ENCODE measurements around the gene MIA2.
"Not testable (repeated sequence)": the region's sequence is repeated elsewhere in the genome, so short reads cannot be mapped to it uniquely, and the experiment has no call there.

Gene MIA2

GRCh38 chr14:39267608-39268005 lies 33.9 kb downstream of the MIA2 start:
- DNase-seq, result peak; percentile 37 to 47

GRCh38 chr14:39268393-39268792 lies 34.7 kb downstream of the MIA2 start:
- DNase-seq, result peak; percentile 28 to 42

GRCh38 chr14:39272918-39273317 lies 39.2 kb downstream of the MIA2 start:
- no peak for DNase-seq

DNA sequence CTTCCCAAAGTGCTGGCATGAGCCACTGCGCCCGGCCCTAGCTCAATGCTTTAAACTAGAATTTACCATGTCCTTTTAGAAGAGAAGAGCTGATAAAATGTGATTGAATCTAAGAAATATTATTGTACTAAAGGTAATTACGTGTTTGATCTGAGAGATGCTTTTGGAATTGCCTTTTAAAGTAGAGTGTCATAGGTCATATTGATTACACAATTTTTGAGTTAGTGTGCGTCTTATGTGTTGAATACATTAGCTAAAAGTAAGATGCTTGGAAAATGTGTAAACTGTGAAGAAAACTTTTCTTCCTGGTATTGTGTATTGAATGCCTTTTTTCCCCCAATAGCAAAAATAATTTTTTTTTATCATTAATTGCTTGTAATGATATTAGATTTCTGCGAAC lies 41.7 kb downstream of the MIA2 start:
- DNase-seq, result no peak

GRCh38 chr14:39276005-39276404 lies 42.3 kb downstream of the MIA2 start:
- no peak for DNase-seq

DNA sequence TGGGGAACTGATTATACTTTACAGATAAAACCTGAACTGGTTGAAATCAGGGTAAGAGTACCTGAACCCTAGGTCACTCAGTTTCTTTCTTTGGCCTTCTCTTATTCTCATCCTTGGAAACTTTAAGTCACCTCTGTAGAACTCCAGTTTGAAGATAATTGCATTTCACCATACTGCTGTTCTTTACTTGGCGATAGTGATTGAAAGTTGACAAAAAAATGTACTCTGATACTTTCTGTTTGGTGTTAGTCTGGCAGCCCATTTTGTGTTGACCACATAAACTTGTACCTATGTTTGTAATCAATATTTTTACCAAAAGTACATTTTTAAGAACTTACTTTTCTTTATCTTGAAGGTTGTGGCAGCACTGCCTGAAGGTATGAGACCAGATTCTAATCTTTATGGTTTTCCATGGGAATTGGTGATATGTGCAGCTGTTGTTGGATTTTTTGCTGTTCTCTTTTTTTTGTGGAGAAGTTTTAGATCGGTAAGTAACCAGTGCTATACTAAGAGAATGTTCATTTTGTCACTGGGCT lies 42.9 kb downstream of the MIA2 start:
- DNase-seq, result no peak

GRCh38 chr14:39279515-39279914 lies 45.8 kb downstream of the MIA2 start:
- no peak for DNase-seq

GRCh38 chr14:39280678-39281077 lies 47.0 kb downstream of the MIA2 start:
- not testable (repeated sequence) for DNase-seq

DNA sequence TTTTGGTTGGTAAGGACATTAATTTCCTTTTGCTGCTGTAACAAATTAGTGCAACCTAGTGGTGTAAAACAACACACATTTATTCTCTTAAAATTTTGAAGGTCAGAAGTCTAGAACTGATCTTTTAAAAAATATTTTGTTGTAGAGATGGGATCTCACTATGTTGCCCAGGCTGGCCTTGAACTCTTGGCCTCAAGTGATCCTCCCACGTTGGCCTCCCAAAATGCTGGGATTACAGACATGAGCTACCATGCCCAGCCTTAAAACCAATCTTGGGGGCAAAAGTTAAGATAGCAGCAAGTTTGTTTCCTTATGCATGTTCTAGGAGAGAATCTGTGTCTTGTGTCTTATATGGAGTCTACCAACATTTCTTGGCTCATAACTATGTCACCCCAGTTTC lies 55.8 kb downstream of the MIA2 start:
- DNase-seq, result no peak

- no peak for DNase-seq
These were observed 58.0 kb downstream of the MIA2 start for GRCh38 chr14:39291701-39292100.

DNA sequence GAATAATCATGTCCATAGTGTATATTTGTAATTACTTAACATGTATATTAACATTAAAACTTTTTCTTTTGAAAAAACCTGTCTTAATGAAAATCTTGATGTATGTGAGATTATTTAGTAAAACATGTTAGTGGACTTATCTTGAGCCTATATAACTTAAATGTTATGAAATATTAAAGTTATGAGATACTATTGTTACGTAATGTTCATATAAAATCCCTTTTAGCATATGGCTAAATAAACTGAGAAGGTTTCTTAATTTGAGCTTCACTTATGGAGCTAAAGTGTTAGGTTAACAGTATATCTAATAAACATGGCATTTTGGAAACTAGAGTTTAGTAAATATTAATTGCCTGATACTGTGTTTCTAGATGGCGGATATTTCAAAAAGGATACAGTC lies 59.9 kb downstream of the MIA2 start:
- DNase-seq, result no peak

DNA sequence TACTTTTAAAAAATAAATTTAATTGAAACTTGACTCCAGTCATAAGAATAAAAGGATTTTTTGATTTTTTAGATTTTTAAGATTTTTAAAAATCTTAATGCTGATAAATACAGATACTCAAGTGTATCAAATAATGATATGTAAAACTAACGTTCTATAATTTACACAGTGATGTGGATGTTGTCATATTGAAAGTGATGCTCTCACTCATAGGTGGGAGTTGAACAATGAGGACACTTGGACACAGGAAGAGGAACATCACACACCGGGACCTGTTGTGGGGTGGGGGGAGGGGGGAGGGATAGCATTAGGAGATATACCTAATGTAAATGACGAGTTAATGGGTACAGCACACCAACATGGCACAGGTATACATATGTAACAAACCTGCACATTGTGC lies 66.7 kb downstream of the MIA2 start:
- DNase-seq, result not testable (repeated sequence)

- no peak for DNase-seq
These were observed 68.6 kb downstream of the MIA2 start for GRCh38 chr14:39302124-39302810.

- DNase-seq, result no peak
These were observed 69.4 kb downstream of the MIA2 start for GRCh38 chr14:39303115-39303514.

GRCh38 chr14:39307815-39308214 lies 74.1 kb downstream of the MIA2 start:
- no peak for DNase-seq

DNA sequence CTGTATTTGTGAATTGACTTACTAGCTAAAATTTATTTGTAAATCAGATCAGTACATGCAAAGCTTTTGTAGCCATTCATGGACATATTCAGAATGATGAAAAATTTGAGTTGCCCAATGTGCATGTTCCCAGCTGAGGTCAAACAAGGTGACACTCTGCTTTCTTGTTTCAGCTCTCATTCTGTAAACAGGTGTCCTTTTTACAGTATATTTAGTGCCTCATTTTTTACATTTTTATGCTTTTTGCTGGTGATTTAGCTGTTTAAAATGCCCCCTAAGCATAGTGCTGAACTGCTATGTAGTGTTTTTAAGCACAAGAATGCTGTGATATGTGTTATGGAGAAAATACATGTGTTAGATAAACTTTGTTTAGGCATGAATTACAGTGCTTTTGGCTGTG lies 76.3 kb downstream of the MIA2 start:
- no peak for DNase-seq

DNA sequence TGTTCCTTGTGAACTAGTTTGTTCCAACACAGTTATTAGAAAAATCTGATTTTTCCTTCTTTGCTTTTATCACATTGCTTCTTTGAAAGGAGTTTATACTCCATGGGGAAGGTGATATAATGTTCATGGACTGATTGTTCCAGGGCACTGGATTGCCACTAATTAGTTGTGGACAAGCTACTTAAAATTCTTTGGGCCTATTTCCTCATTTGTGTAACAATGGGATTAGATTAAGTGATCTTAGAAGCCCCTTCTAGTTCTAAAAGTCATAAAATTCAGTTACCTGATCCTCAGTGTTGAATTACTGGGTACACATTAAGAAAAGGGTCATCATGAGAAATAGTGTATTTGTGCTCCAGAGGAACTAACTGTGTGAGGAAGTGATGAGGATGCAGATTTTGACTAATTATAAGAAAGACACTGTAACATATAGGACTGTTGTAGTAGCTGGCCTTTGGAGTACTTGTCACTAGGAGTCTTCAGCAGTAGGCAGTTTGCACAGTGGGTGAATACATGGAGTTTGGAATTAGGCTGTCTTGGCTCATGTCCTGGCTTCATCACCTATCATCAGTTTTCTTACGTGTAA lies 82.2 kb downstream of the MIA2 start:
- DNase-seq, result no peak

GRCh38 chr14:39316830-39317553 lies 83.3 kb downstream of the MIA2 start:
- DNase-seq, result no peak

- DNase-seq, result no peak
These were observed 84.9 kb downstream of the MIA2 start for GRCh38 chr14:39318574-39318973.

GRCh38 chr14:39319381-39319780 lies 85.7 kb downstream of the MIA2 start:
- DNase-seq, result no peak

DNA sequence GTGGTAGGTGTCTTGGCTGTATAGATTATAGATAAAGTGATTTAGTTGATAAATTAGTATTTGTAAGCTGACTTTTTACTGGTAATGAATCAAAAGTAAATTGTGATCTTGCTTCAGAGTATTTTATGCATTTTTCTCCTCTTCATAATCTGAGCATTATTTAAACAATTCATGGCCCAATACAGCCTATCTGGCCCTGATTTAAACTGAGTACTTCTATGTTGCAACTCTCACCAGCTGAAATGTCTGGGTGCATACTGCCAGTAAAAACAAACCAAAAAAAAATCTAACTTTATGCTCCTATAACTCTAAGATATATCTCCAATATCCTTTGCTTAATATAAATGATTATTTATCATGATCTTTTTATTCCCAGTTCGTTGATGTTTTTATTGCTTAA lies 86.6 kb downstream of the MIA2 start:
- no peak for DNase-seq

DNA sequence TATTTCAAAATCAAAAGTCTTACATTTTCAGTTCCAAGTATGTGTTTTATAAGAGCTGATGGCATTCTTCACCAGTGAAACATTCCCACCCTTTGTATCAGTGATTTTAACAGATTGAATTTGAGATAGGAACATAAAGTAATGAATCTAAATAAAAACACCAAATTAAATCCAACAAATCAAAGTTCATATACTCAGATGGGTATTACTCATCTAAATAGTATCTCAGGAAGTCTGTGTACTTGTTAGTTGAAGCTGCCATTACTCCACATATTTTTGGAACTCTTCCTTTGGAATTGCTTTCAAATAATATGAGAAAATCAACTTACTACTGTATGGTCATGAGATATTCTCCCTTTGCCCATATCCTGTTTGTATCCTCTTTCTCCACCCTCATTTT lies 89.1 kb downstream of the MIA2 start:
- no peak for DNase-seq

GRCh38 chr14:39324097-39324496 lies 90.4 kb downstream of the MIA2 start:
- DNase-seq, result no peak

DNA sequence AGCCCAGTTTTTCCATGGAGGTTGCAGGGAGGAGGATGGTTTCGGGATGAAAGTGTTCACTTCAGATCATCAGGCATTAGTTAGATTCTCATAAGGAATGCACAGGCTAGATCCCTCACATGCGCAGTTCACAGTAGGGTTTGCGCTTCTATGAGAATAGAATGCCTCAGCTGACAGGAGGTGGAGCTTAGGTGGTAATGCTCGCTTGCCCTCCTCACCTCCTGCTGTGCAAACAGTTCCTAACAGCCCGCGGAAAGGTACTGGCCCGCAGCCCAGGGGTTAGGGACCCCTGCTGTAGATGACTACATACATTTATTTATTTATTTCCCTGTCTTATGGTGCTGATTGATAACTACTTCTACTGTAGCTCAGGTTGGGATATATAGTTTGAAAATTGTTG lies 105.3 kb downstream of the MIA2 start:
- DNase-seq, result no peak

All from Kasumi-1 (cell line).